IMR-90 (cell line): ENCODE results near the gene SUN5. TPM values are rescaled to one million over a fixed set of nuclear protein-coding genes. Genes with fewer than 3 reads are reported as not detected.

Experiments used
- ATAC-seq: fragments of 200-7000 bp; cut with Tn5 transposase; 2 replicates; pipeline ENCODE4 v1.9.1; 2020; ENCODE audit warnings: low read depth, mild to moderate bottlenecking, moderate library complexity
- BruUV-seq: library from RNA; stranded (reverse); fragments of 400-500 nt; replicated peaks from 2 replicates; lab custom pipeline; 2021; lab: Mats Ljungman, UMichigan
- CTCF ChIA-PET: fragments of 300-600 bp; formaldehyde crosslinking; extraction: SDS; loops from one replicate; lab custom pipeline; 2021; ENCODE audit warnings: antibody characterized with exemption; lab: Yijun Ruan, JAX
- POLR2A ChIA-PET: fragments of 300-600 bp; sonication (Branson Sonifier 250); formaldehyde crosslinking; loops from one replicate; lab custom pipeline; 2022; ENCODE audit warnings: antibody characterized with exemption; ENCODE audit not compliant: unreplicated experiment; lab: Charles Lee
- DNase-seq: peaks from one replicate; pipeline ENCODE4 v3.0.0; 2013
- H2AFZ ChIP-seq: replicated peaks from 2 replicates; pipeline ENCODE3; 2013; ENCODE audit warnings: low read length, mild to moderate bottlenecking; ENCODE audit not compliant: poor library complexity
- H2AK5ac ChIP-seq: 2 replicates; pipeline ENCODE4 v1.6.1; 2013; ENCODE audit warnings: low read depth, low read length, inconsistent platforms
- H2AK9ac ChIP-seq: replicated peaks from 2 replicates; pipeline ENCODE3; 2013; ENCODE audit warnings: mild to moderate bottlenecking, low read depth, low read length, moderate library complexity; ENCODE audit not compliant: poor library complexity
- H2BK120ac ChIP-seq: 2 replicates; pipeline ENCODE4 v1.6.1; 2013; ENCODE audit warnings: low read depth, low read length, inconsistent platforms
- H2BK15ac ChIP-seq: 3 replicates; pipeline ENCODE4 v1.6.1; 2013; ENCODE audit warnings: low read depth, low read length, inconsistent platforms
- H2BK20ac ChIP-seq: 2 replicates; pipeline ENCODE4 v1.6.1; 2013; ENCODE audit warnings: low read depth, mild to moderate bottlenecking, inconsistent platforms, low read length, moderate library complexity
- H2BK5ac ChIP-seq: 2 replicates; pipeline ENCODE4 v1.6.1; 2013; ENCODE audit warnings: mild to moderate bottlenecking, low read depth, low read length, inconsistent platforms; ENCODE audit not compliant: poor library complexity, severe bottlenecking
- H3K14ac ChIP-seq: replicated peaks from 2 replicates; pipeline ENCODE4 v1.6.1; 2013; ENCODE audit warnings: low read depth, low read length, inconsistent platforms
- H3K18ac ChIP-seq: 2 replicates; pipeline ENCODE4 v1.6.1; 2013; ENCODE audit warnings: low read depth, low read length, control low read depth
- H3K23ac ChIP-seq: 2 replicates; pipeline ENCODE4 v1.6.1; 2013; ENCODE audit warnings: low read depth, low read length, inconsistent platforms
- H3K27ac ChIP-seq: 2 replicates; pipeline ENCODE4 v1.5.1; 2013; ENCODE audit warnings: mild to moderate bottlenecking, control low read depth, low read length; ENCODE audit not compliant: insufficient read depth
- H3K27me3 ChIP-seq: 2 replicates; pipeline ENCODE4 v1.6.1; 2013; ENCODE audit warnings: low read length; ENCODE audit not compliant: control insufficient read depth, insufficient read depth
- H3K36me3 ChIP-seq: 2 replicates; pipeline ENCODE4 v1.6.1; 2013; ENCODE audit warnings: low read length, mixed read lengths; ENCODE audit not compliant: control insufficient read depth, insufficient read depth
- H3K4ac ChIP-seq: 2 replicates; pipeline ENCODE4 v1.6.1; 2013; ENCODE audit warnings: low read depth, low read length, inconsistent platforms
- H3K4me1 ChIP-seq: 2 replicates; pipeline ENCODE4 v1.6.1; 2013; ENCODE audit warnings: low read length, mixed read lengths; ENCODE audit not compliant: control insufficient read depth, insufficient read depth
- H3K4me2 ChIP-seq: 2 replicates; pipeline ENCODE4 v1.6.1; 2013; ENCODE audit warnings: low read depth, mild to moderate bottlenecking, control low read depth, low read length, moderate library complexity
- H3K4me3 ChIP-seq: 2 replicates; pipeline ENCODE4 v1.5.1; 2013; ENCODE audit warnings: low read depth, mild to moderate bottlenecking, control low read depth, low read length, moderate library complexity; ENCODE audit not compliant: insufficient read depth
- H3K56ac ChIP-seq: 2 replicates; pipeline ENCODE4 v1.6.1; 2013; ENCODE audit warnings: low read length, inconsistent platforms; ENCODE audit not compliant: insufficient read depth; ENCODE audit errors: extremely low read depth
- H3K79me1 ChIP-seq, 2 experiments: 2 replicates each; pipeline ENCODE4 v1.6.1; 2013; ENCODE audit warnings: low read length in 2 of 2, inconsistent platforms in 1 of 2, low read depth in 1 of 2
- H3K9ac ChIP-seq: 2 replicates; pipeline ENCODE4 v1.6.1; 2013; ENCODE audit warnings: low read depth, low read length, control low read depth
- H3K9me1 ChIP-seq: 2 replicates; pipeline ENCODE4 v1.6.1; 2013; ENCODE audit warnings: low read length, inconsistent platforms; ENCODE audit not compliant: insufficient read depth
- H3K9me3 ChIP-seq: 2 replicates; pipeline ENCODE4 v1.6.1; 2013; ENCODE audit warnings: low read length; ENCODE audit not compliant: control insufficient read depth, insufficient read depth
- H4K20me1 ChIP-seq: 2 replicates; pipeline ENCODE4 v1.6.1; 2013; ENCODE audit warnings: low read length, inconsistent platforms; ENCODE audit not compliant: insufficient read depth
- H4K5ac ChIP-seq: 2 replicates; pipeline ENCODE4 v1.6.1; 2013; ENCODE audit warnings: mild to moderate bottlenecking, low read depth, low read length, control low read depth
- H4K8ac ChIP-seq, 2 experiments: 2 replicates each; pipeline ENCODE4 v1.6.1; 2013; ENCODE audit warnings: low read depth in 2 of 2, low read length in 2 of 2, control low read depth in 1 of 2, inconsistent platforms in 1 of 2
- H4K91ac ChIP-seq: 2 replicates; pipeline ENCODE4 v1.6.1; 2013; ENCODE audit warnings: low read depth, low read length, inconsistent platforms; ENCODE audit not compliant: insufficient read depth
- BHLHE40 ChIP-seq: fragments of 150-350 bp; IDR thresholded peaks from 2 replicates; pipeline ENCODE4 v1.6.1; 2016; ENCODE audit warnings: mild to moderate bottlenecking, low read depth, low read length
- CEBPB ChIP-seq: IDR thresholded peaks from 2 replicates; pipeline ENCODE4 v1.6.1; 2012; ENCODE audit warnings: low read depth, low read length, improper control_type of control experiment
- CHD1 ChIP-seq: IDR thresholded peaks from 2 replicates; pipeline ENCODE4 v1.6.1; 2012; ENCODE audit warnings: low read depth, low read length, improper control_type of control experiment
- FOS ChIP-seq: fragments of 150-350 bp; IDR thresholded peaks from 2 replicates; pipeline ENCODE4 v1.6.1; 2016; ENCODE audit warnings: low read depth, low read length
- MAFK ChIP-seq: IDR thresholded peaks from 2 replicates; pipeline ENCODE4 v1.6.1; 2012; ENCODE audit warnings: low read depth, low read length, improper control_type of control experiment
- MAZ ChIP-seq: IDR thresholded peaks from 2 replicates; pipeline ENCODE4 v1.6.1; 2012; ENCODE audit warnings: low read depth, mild to moderate bottlenecking, low read length, improper control_type of control experiment, moderate library complexity, borderline replicate concordance
- MXI1 ChIP-seq: IDR thresholded peaks from 2 replicates; pipeline ENCODE4 v1.6.1; 2012; ENCODE audit warnings: low read depth, mild to moderate bottlenecking, low read length, moderate library complexity, borderline replicate concordance
- NFE2L2 ChIP-seq: fragments of 150-350 bp; IDR thresholded peaks from 2 replicates; pipeline ENCODE4 v1.6.1; 2016; ENCODE audit warnings: low read depth, mild to moderate bottlenecking, low read length
- POLR2A ChIP-seq: IDR thresholded peaks from 2 replicates; pipeline ENCODE4 v1.6.1; 2012; ENCODE audit warnings: mild to moderate bottlenecking, low read depth, low read length
- RAD21 ChIP-seq: IDR thresholded peaks from 2 replicates; pipeline ENCODE4 v1.6.1; 2012; ENCODE audit warnings: low read length, improper control_type of control experiment
- RCOR1 ChIP-seq: IDR thresholded peaks from 2 replicates; pipeline ENCODE4 v1.6.1; 2012; ENCODE audit warnings: mild to moderate bottlenecking, low read length, improper control_type of control experiment; ENCODE audit not compliant: insufficient replicate concordance
- RFX5 ChIP-seq: IDR thresholded peaks from 2 replicates; pipeline ENCODE4 v1.8.0; 2012; ENCODE audit warnings: low read depth, mild to moderate bottlenecking, low read length, moderate library complexity
- SMC3 ChIP-seq: fragments of 150-350 bp; IDR thresholded peaks from 2 replicates; pipeline ENCODE4 v1.6.1; 2016; ENCODE audit warnings: low read depth, mild to moderate bottlenecking, antibody characterized with exemption, low read length, moderate library complexity
- WGBS, 2 experiments: methylation state at CpG; one replicate each; pipeline versions ENCODE4 v1.1.5 to v1.1.7; 2013; ENCODE audit warnings: missing lambda C conversion rate in 2 of 2; ENCODE audit not compliant: insufficient read length in 1 of 2; ENCODE audit errors: extremely low coverage in 2 of 2; 5-methylcytosine and 5-hydroxymethylcytosine counted together
- dilution Hi-C: fragments of 300-500 bp; cut with HindIII; formaldehyde crosslinking; loops from one replicate; pipeline ENCODE4 v1.14.3; 2018; ENCODE audit warnings: low sequenced_read_pairs; ENCODE audit not compliant: unreplicated experiment
- in situ Hi-C: fragments of 300-500 bp; cut with MboI; formaldehyde crosslinking; loops from 3 replicates; pipeline ENCODE4 v1.14.3; 2019; ENCODE audit warnings: low sequenced_read_pairs, inconsistent platforms, mixed read lengths
- intact Hi-C: fragments of 100-400 bp; cut with micrococcal nuclease; formaldehyde crosslinking; loops from 2 replicates; pipeline ENCODE4 v1.10.0; 2022
- polyA plus RNA-seq, 3 experiments: library from polyadenylated mRNA; depleted of rRNA; stranded (reverse); fragments of >200 nt; gene quantifications; 2 replicates each; pipeline ENCODE4 v1.2.3, GENCODE V29; 2012; ENCODE audit warnings: low replicate concordance in 1 of 3
- total RNA-seq: library from RNA; depleted of rRNA; stranded (reverse); fragments of >200 nt; gene quantifications from 2 replicates; pipeline ENCODE4 v1.2.3, GENCODE V29; 2012
- TF ChIP-seq, protein P1 (sequence below): fragments of 150-350 bp; IDR thresholded peaks from 2 replicates; pipeline ENCODE4 v1.6.1; 2016; ENCODE audit warnings: low read depth, mild to moderate bottlenecking, low read length, moderate library complexity, borderline replicate concordance
- TF ChIP-seq, protein P2 (sequence below): conservative IDR thresholded peaks from 2 replicates; pipeline ENCODE4 v1.5.1; 2012; ENCODE audit warnings: mild to moderate bottlenecking, low read depth, low read length, improper control_type of control experiment
- TF ChIP-seq, protein P3 (sequence below): fragments of 150-350 bp; IDR thresholded peaks from 2 replicates; pipeline ENCODE4 v1.6.1; 2017; ENCODE audit warnings: mild to moderate bottlenecking, antibody characterized with exemption, low read length, low read depth

SUN5 gene
- total and polyA plus RNA-seq, 2 of the 4 experiments (the other 2 are of a cell fraction) = not detected

DNA sequence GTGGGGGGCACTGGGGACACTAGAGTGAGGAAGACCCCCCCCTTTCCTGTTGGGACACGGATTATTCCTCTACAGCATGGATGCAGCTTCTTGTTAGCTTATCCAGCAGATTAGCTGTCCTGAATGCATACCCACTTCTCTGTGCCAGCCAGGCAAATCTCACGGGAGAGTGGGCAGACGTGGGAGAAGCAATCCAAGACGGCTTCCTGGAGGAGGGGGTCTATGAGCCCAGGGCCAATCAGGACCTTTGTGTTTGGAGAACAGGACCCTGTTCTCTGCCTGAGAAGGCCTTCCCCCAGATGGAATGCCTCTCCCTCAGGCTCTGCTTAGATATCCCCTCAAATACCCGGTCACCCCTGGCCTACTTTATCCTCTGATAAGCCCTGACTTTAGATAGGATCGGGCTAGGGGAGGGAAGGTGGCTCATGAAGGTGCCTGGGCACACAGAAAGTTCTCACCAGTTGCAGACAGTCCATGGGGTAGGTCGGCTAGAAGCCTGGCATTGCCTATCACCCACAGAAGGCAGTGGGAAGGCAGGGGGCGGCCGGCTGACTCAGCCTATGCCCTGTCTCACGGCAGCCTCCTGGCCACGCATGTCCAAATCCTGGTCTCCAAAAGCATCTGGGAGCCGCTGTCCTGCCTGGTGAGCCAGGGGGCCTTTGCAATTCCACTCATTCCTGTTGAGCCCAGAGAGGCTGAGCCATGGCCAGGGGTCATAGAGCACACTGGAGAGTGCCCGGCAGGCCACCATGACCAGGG, 34.7 kb downstream of the SUN5 start:
- no peak overlapping the region for H3K4me3 ChIP-seq
- no peaks in the 10 kb centered on the region for H3K79me1 ChIP-seq
- H2BK20ac ChIP-seq = no peak overlapping the region
- intact Hi-C loops = no loop called here
- H3K14ac ChIP-seq = no peak overlapping the region
- H4K5ac ChIP-seq = no peak overlapping the region
- POLR2A ChIA-PET = no interaction called here
- no peak overlapping the region for H2BK5ac ChIP-seq
- dilution Hi-C loops = no loop called here
- in situ Hi-C loops = no loop called here
- H2AK5ac ChIP-seq = no peak overlapping the region
- BruUV-seq = no TSS peak
- no peak overlapping the region for H3K27ac ChIP-seq
- H3K9me3 ChIP-seq = no peaks in the 10 kb centered on the region
- no peak for DNase-seq
- no peak overlapping the region for H3K56ac ChIP-seq
- no peak overlapping the region for H2AFZ ChIP-seq
- H2BK120ac ChIP-seq = no peak overlapping the region
- no peaks in the 10 kb centered on the region for H3K9me1 ChIP-seq
- H3K27me3 ChIP-seq = peaks cover 18% of the 10 kb centered on the region
- no peak overlapping the region for H3K4me2 ChIP-seq
- H3K23ac ChIP-seq = no peak overlapping the region
- H2BK15ac ChIP-seq = no peak overlapping the region
- WGBS, 2 experiments = 74% methylated on average over 7 of the region's 13 CpGs; no CpG with 5 or more reads in 1 of the 2 experiments
- H3K36me3 ChIP-seq = no peaks in the 10 kb centered on the region
- H4K8ac ChIP-seq = no peak overlapping the region
- TF ChIP-seq RFX5 (no peak), SMC3 (no peak), POLR2A (no peak), BHLHE40 (no peak), RCOR1 (no peak), CEBPB (no peak), RAD21 (no peak), MAZ (no peak), MXI1 (no peak), FOS (no peak), CHD1 (no peak), MAFK (no peak), NFE2L2 (no peak)
- TF ChIP-seq, protein P1, sequence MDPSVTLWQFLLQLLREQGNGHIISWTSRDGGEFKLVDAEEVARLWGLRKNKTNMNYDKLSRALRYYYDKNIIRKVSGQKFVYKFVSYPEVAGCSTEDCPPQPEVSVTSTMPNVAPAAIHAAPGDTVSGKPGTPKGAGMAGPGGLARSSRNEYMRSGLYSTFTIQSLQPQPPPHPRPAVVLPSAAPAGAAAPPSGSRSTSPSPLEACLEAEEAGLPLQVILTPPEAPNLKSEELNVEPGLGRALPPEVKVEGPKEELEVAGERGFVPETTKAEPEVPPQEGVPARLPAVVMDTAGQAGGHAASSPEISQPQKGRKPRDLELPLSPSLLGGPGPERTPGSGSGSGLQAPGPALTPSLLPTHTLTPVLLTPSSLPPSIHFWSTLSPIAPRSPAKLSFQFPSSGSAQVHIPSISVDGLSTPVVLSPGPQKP = no peak
- TF ChIP-seq, protein P2, sequence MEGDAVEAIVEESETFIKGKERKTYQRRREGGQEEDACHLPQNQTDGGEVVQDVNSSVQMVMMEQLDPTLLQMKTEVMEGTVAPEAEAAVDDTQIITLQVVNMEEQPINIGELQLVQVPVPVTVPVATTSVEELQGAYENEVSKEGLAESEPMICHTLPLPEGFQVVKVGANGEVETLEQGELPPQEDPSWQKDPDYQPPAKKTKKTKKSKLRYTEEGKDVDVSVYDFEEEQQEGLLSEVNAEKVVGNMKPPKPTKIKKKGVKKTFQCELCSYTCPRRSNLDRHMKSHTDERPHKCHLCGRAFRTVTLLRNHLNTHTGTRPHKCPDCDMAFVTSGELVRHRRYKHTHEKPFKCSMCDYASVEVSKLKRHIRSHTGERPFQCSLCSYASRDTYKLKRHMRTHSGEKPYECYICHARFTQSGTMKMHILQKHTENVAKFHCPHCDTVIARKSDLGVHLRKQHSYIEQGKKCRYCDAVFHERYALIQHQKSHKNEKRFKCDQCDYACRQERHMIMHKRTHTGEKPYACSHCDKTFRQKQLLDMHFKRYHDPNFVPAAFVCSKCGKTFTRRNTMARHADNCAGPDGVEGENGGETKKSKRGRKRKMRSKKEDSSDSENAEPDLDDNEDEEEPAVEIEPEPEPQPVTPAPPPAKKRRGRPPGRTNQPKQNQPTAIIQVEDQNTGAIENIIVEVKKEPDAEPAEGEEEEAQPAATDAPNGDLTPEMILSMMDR = no peak
- TF ChIP-seq, protein P3, sequence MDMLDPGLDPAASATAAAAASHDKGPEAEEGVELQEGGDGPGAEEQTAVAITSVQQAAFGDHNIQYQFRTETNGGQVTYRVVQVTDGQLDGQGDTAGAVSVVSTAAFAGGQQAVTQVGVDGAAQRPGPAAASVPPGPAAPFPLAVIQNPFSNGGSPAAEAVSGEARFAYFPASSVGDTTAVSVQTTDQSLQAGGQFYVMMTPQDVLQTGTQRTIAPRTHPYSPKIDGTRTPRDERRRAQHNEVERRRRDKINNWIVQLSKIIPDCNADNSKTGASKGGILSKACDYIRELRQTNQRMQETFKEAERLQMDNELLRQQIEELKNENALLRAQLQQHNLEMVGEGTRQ = no peak
- no peaks in the 10 kb centered on the region for H3K4me1 ChIP-seq
- H2AK9ac ChIP-seq = no peak overlapping the region
- CTCF ChIA-PET = no interaction called here
- H4K91ac ChIP-seq = no peak overlapping the region
- H3K4ac ChIP-seq = no peak overlapping the region
- H3K9ac ChIP-seq = no peak overlapping the region
- no peaks in the 10 kb centered on the region for H4K20me1 ChIP-seq
- ATAC-seq = no peak
- H3K18ac ChIP-seq = no peak overlapping the region
